CD14-positive monocyte (primary cell): ENCODE data around the gene CYREN. TPM values are rescaled to one million over a fixed set of nuclear protein-coding genes. Genes with fewer than 3 reads are reported as not detected.

Source experiments
- DNase-seq, 3 donors: peaks; one replicate each; pipeline ENCODE4 v3.0.0-alpha.2; 2011 to 2022
- H2AFZ ChIP-seq: 2 replicates; pipeline ENCODE4 v1.6.0; 2012; ENCODE audit warnings: mild to moderate bottlenecking, low read depth, low read length, inconsistent platforms; ENCODE audit not compliant: insufficient read depth, poor library complexity, severe bottlenecking
- H3K27ac ChIP-seq, 2 donors: 1 replicate in 1 of 2; 2 replicates in 1 of 2; pipeline ENCODE4 v1.5.1; 2012 to 2013; ENCODE audit warnings: low read length in 2 of 2, control low read depth in 1 of 2, inconsistent platforms in 1 of 2, low read depth in 1 of 2, mild to moderate bottlenecking in 1 of 2
- H3K27me3 ChIP-seq, 2 donors: one replicate each; pipeline versions ENCODE4 v1.6.0 to v1.6.1; 2011 to 2013; ENCODE audit warnings: low read length in 2 of 2; ENCODE audit not compliant: control insufficient read depth in 2 of 2, insufficient read depth in 2 of 2
- H3K36me3 ChIP-seq, 2 donors: replicated peaks in 1 of 2; 1 replicate in 1 of 2; 2 replicates in 1 of 2; pipeline versions ENCODE4 v1.5.1 to v1.6.1; 2012 to 2013; ENCODE audit warnings: low read length in 2 of 2, control low read depth in 1 of 2, inconsistent platforms in 1 of 2, mild to moderate bottlenecking in 1 of 2; ENCODE audit not compliant: insufficient read depth in 2 of 2, control insufficient read depth in 1 of 2
- H3K4me1 ChIP-seq, 2 donors: 1 replicate in 1 of 2; 2 replicates in 1 of 2; pipeline versions ENCODE4 v1.5.1 to v1.6.1; 2012 to 2013; ENCODE audit warnings: low read length in 2 of 2, control low read depth in 1 of 2, inconsistent platforms in 1 of 2, mild to moderate bottlenecking in 1 of 2, moderate library complexity in 1 of 2; ENCODE audit not compliant: insufficient read depth in 2 of 2, control insufficient read depth in 1 of 2
- H3K4me2 ChIP-seq: replicated peaks from 2 replicates; pipeline ENCODE3; 2012; ENCODE audit warnings: low read length, moderate library complexity, mild to moderate bottlenecking; ENCODE audit not compliant: poor library complexity, severe bottlenecking; ENCODE audit errors: extremely low read depth
- H3K4me3 ChIP-seq, 3 experiments: fragments of 200-600 bp in 1 of 3; sonication (generic) in 1 of 3; replicated peaks in 1 of 3; 1 replicate in 2 of 3; 2 replicates in 1 of 3; pipeline ENCODE4 v1.5.1; 2011 to 2013; ENCODE audit warnings: low read length in 3 of 3, mild to moderate bottlenecking in 3 of 3, control low read depth in 2 of 3, low read depth in 2 of 3, inconsistent platforms in 1 of 3, moderate library complexity in 1 of 3
- H3K79me2 ChIP-seq: 2 replicates; pipeline ENCODE4 v1.6.0; 2012; ENCODE audit warnings: mild to moderate bottlenecking, control low read depth, inconsistent platforms, low read length, moderate library complexity; ENCODE audit not compliant: insufficient read depth
- H3K9ac ChIP-seq: 2 replicates; pipeline ENCODE4 v1.6.0; 2017; ENCODE audit warnings: low read length, mild to moderate bottlenecking; ENCODE audit not compliant: insufficient read depth, poor library complexity, severe bottlenecking
- H3K9me3 ChIP-seq, 2 donors: replicated peaks in 1 of 2; 1 replicate in 1 of 2; 2 replicates in 1 of 2; pipeline versions ENCODE4 v1.5.1 to v1.6.1; 2012 to 2013; ENCODE audit warnings: low read length in 2 of 2, control low read depth in 1 of 2; ENCODE audit not compliant: control insufficient read depth in 1 of 2, insufficient read depth in 1 of 2
- H4K20me1 ChIP-seq: 2 replicates; pipeline ENCODE4 v1.6.0; 2012; ENCODE audit warnings: mild to moderate bottlenecking, low read length, control low read depth, moderate library complexity; ENCODE audit not compliant: insufficient read depth
- H3K27ac Mint-ChIP-seq, 7 donors: one replicate each; pipeline ENCODE4 v1.8.0; 2020; ENCODE audit warnings: mild to moderate bottlenecking in 7 of 7, mixed read lengths in 7 of 7, moderate library complexity in 6 of 7, inconsistent platforms in 2 of 7
- H3K27me3 Mint-ChIP-seq, 3 donors: one replicate each; pipeline ENCODE4 v1.8.0; 2021 to 2022; ENCODE audit warnings: low read depth in 3 of 3, mild to moderate bottlenecking in 3 of 3, mixed read lengths in 3 of 3, moderate library complexity in 3 of 3, inconsistent platforms in 1 of 3
- H3K36me3 Mint-ChIP-seq, 2 donors: one replicate each; pipeline ENCODE4 v1.8.0; 2020; ENCODE audit warnings: mixed read lengths in 2 of 2, inconsistent platforms in 1 of 2, mild to moderate bottlenecking in 1 of 2
- H3K4me1 Mint-ChIP-seq: one replicate; pipeline ENCODE4 v1.8.0; 2020; ENCODE audit warnings: mild to moderate bottlenecking, mixed read lengths
- H3K4me3 Mint-ChIP-seq, 2 donors: one replicate each; pipeline ENCODE4 v1.8.0; 2020; ENCODE audit warnings: mild to moderate bottlenecking in 2 of 2, mixed read lengths in 2 of 2, moderate library complexity in 1 of 2
- H3K9me3 Mint-ChIP-seq, 7 donors: one replicate each; pipeline ENCODE4 v1.8.0; 2020 to 2022; ENCODE audit warnings: mixed read lengths in 7 of 7, mild to moderate bottlenecking in 6 of 7, moderate library complexity in 6 of 7, inconsistent platforms in 2 of 7
- CTCF ChIP-seq: fragments of 200-600 bp; IDR thresholded peaks from one replicate; pipeline ENCODE4 v1.8.0; 2022; ENCODE audit warnings: antibody characterized with exemption, mild to moderate bottlenecking
- WGBS: methylation state at CpG from one replicate; pipeline ENCODE4 v1.1.5; 2013; ENCODE audit warnings: missing lambda C conversion rate; ENCODE audit not compliant: insufficient coverage; 5-methylcytosine and 5-hydroxymethylcytosine counted together
- intact Hi-C, 2 donors: fragments of 100-400 bp; cut with micrococcal nuclease; formaldehyde crosslinking; loops; one replicate each; pipeline versions ENCODE4 v1.15.0 to v1.15.1; 2023
- polyA plus RNA-seq, 3 donors: library from polyadenylated mRNA; depleted of rRNA in 1 of 3; unstranded in 2 of 3; stranded (reverse) in 1 of 3; fragments of 300-500 nt in 2 of 3; fragments of >200 nt in 1 of 3; fragmentation: Illumina TruSeq in 2 of 3; gene quantifications; 1 replicate in 2 of 3; 2 replicates in 1 of 3; pipeline ENCODE4 v1.2.3, GENCODE V29; 2012 to 2021

The CYREN gene
- polyA plus RNA-seq, 3 donors, result 20.6 to 47.4 (median 40.1) TPM

- H3K36me3 Mint-ChIP-seq, result peaks cover 27 to 45% of the 10 kb centered on the region in 2 donors
- H3K27me3 ChIP-seq, result no peaks in the 10 kb centered on the region
- H3K27ac ChIP-seq, result peak overlapping the region; percentile 88 to 99
- peak overlapping the region in 1 of 3 experiments; percentile 81 for H3K4me3 ChIP-seq
- peak overlapping the region; percentile 77 for H3K4me2 ChIP-seq
- peaks cover 9 to 33% (median 16%) of the 10 kb centered on the region in 7 donors for H3K9me3 Mint-ChIP-seq
- H3K9ac ChIP-seq, result peak overlapping the region; percentile 75
- peaks cover 5 to 8% of the 10 kb centered on the region in 2 donors for H3K9me3 ChIP-seq
- peak overlapping the region; percentile 88 to 96 for H3K4me3 Mint-ChIP-seq
- peak overlapping the region; percentile 99 to 100 (median 99) for H3K27ac Mint-ChIP-seq
- H2AFZ ChIP-seq, result no peak overlapping the region
- peaks cover 67% of the 10 kb centered on the region for H3K79me2 ChIP-seq
- peaks cover 0 to 8% of the 10 kb centered on the region in 2 donors for H3K36me3 ChIP-seq
- H4K20me1 ChIP-seq, result no peaks in the 10 kb centered on the region
- H3K27me3 Mint-ChIP-seq, result no peaks in the 10 kb centered on the region
- WGBS, result 43% methylated on average over 2 of the region's 2 CpGs
- peaks cover 63% of the 10 kb centered on the region for H3K4me1 Mint-ChIP-seq
- intact Hi-C loops, result loop anchor here in 1 of 2 donors (2.0 to 5.0 kb wide), 2 partner anchors 18 to 56 kb away; no protein-coding TSS in a partner anchor
- no peak for TF ChIP-seq CTCF
- peak; percentile 67 to 75 (median 68) for DNase-seq
- H3K4me1 ChIP-seq, result peaks cover 52 to 60% of the 10 kb centered on the region in 2 donors
Observed at GRCh38 chr7:135151132-135151531, 19.4 kb downstream of the CYREN start.

DNA sequence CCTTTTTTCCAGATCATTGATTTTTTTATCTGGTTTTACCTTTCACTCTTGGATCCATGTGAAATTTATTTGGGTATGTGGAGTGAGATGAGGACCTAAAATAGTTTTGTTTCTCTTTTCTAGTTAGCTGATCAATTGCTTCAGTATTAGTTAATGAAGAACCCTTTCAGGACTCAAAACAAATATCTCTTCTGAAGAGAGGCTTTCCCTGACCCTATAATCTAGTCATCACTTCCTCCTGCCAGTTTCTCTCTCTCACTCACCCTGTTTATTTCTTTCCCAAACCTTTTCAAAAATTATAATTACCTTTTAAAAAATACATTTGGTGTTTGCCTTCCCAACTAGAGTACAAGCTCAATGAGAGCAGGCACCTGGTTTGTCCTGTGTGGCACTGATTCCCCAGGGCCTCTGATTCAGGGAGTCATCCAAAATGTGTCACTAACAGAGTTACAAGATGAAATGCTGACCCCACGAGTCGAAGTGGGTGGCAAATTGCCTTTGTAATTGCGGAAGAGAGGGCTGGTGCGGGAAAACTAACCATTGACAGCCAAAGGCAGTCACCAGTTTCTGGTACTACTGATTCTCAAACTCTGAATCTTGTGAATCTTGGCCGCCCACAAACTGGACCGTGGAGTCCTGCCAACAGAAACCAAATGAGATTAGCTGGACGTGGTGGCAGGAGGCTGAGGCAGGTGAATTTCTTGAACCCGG, 20.3 kb downstream of the CYREN start:
- Histone ChIP-seq H3K27me3 (no peaks in the 10 kb centered on the region), H4K20me1 (no peaks in the 10 kb centered on the region), H2AFZ (no peak overlapping the region), H3K4me1 (peaks cover 52 to 60% of the 10 kb centered on the region in 2 donors), H3K9ac (peak overlapping the region; percentile 75), H3K27ac (peak overlapping the region; percentile 88 to 99), H3K4me3 (peak overlapping the region in 2 of 3 experiments; percentile 2 to 81), H3K9me3 (no peaks in the 10 kb centered on the region), H3K79me2 (peaks cover 58% of the 10 kb centered on the region), H3K4me2 (peak overlapping the region; percentile 77), H3K36me3 (no peaks in the 10 kb centered on the region)
- 63% methylated on average over 6 of the region's 8 CpGs for WGBS
- H3K27ac Mint-ChIP-seq, result peak overlapping the region; percentile 99 to 100 (median 99)
- H3K9me3 Mint-ChIP-seq, result peaks cover 1 to 24% (median 7%) of the 10 kb centered on the region in 7 donors
- peaks cover 20 to 36% of the 10 kb centered on the region in 2 donors for H3K36me3 Mint-ChIP-seq
- peak; percentile 41 to 65 (median 52) for DNase-seq
- H3K27me3 Mint-ChIP-seq, result peaks cover 0 to 2% (median 0%) of the 10 kb centered on the region in 3 donors
- peaks cover 63% of the 10 kb centered on the region for H3K4me1 Mint-ChIP-seq
- TF ChIP-seq CTCF, result no peak
- intact Hi-C loops, result loop anchor here in 1 of 2 donors (2.0 to 5.0 kb wide), 2 partner anchors 19 to 57 kb away; no protein-coding TSS in a partner anchor
- H3K4me3 Mint-ChIP-seq, result peak overlapping the region; percentile 88 to 96
